Measurements from ENCODE around the gene MESP1.

DNA sequence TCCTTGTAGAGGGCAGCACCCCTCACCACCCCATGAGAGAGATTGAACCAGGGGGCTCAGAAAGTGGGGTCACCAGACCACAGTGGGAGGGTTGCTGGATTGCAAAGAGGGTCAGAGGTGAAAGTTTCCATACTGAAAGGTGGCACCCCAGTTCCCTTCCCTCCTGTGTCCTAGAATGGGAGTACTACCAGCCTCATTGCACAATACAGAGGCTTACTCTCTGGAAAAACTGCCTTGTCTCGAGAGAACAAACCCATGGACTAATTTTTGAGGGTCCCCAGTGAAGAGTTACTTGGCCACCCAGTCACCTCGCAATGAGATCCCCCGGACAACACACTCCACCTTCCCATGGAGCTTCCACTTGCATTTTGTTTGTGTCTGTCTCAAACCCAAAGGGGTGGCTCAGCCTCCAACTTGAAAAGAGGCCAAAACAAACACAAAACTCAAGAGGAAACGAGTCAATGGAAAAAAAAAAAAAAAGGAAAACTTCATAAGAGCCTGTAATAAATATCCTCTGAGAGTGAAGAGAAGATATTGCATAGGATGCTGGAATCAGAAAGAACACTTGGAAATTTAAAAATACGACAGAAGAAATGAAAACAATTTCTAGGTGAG lies 43.7 kb upstream of the MESP1 start:
- TF ChIP-seq, protein P1, sequence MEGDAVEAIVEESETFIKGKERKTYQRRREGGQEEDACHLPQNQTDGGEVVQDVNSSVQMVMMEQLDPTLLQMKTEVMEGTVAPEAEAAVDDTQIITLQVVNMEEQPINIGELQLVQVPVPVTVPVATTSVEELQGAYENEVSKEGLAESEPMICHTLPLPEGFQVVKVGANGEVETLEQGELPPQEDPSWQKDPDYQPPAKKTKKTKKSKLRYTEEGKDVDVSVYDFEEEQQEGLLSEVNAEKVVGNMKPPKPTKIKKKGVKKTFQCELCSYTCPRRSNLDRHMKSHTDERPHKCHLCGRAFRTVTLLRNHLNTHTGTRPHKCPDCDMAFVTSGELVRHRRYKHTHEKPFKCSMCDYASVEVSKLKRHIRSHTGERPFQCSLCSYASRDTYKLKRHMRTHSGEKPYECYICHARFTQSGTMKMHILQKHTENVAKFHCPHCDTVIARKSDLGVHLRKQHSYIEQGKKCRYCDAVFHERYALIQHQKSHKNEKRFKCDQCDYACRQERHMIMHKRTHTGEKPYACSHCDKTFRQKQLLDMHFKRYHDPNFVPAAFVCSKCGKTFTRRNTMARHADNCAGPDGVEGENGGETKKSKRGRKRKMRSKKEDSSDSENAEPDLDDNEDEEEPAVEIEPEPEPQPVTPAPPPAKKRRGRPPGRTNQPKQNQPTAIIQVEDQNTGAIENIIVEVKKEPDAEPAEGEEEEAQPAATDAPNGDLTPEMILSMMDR (IDR thresholded peaks at IDR 0.05): no peak
- no peak for TF ChIP-seq POLR2A (IDR thresholded peaks at IDR 0.05)
